Measurements from ENCODE around the gene RALA. TPM values are rescaled to one million over a fixed set of nuclear protein-coding genes. Genes with fewer than 3 reads are reported as not detected.

Gene RALA
- total RNA-seq, 1 experiment from 2014 or later = 19.2 TPM

DNA sequence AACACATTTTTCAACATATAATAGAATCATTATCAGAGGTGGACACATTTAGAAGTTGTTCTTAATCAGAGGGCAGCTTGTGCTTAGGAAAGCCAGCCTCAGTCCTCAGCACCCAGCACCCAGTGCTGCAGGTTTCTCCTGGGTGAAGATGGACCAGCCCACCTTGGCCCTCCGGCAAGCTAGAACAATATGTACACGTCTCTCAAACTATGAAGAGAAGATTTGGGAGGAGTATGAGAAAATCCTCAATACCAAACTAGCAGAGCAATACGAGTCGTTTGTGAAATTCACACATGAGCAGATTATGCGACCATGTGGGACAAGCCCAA lies 13.5 kb upstream of the RALA start:
- DNase-seq (ENCODE audit: low read depth) = no peak

DNA sequence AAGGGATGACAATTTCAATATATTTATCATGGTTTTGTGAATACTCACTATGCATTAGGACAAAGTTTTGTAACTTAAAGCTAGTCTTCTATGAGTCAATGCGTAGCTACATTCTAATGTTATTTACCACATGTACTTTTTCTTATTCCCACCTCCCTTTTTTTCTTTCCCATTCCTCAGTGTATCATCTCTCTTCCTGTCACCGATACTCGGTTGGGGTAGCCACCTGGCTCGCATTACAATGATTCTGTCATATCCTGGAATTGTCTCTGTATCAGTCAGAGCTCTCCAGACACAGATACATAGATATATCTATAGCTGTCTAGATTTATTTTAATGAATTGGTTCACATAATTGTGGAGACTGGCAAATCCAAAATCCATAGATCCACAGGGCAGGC lies 9.8 kb upstream of the RALA start:
- peak; percentile 77 for DNase-seq (ENCODE audit: low read depth)

DNA sequence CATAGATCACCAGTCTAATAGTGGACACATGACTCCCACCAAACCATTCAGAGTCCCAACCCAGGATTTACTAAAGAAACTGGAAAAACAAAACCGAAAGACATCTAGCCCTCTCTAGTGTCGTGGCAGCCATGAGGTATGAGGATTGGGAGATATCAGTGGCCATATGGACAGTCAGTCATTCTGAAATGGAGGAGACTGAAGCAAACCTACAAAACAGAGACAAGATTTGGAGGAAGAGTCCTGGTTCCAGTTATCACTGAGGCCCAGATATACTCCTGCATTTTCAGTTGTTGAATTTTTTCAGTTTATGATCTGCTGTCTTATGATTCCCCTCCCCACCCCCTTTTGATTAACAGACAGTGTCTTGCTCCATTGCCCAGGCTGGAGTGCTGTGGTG lies 9.1 kb upstream of the RALA start:
- no peak for DNase-seq (ENCODE audit: low read depth)

DNA sequence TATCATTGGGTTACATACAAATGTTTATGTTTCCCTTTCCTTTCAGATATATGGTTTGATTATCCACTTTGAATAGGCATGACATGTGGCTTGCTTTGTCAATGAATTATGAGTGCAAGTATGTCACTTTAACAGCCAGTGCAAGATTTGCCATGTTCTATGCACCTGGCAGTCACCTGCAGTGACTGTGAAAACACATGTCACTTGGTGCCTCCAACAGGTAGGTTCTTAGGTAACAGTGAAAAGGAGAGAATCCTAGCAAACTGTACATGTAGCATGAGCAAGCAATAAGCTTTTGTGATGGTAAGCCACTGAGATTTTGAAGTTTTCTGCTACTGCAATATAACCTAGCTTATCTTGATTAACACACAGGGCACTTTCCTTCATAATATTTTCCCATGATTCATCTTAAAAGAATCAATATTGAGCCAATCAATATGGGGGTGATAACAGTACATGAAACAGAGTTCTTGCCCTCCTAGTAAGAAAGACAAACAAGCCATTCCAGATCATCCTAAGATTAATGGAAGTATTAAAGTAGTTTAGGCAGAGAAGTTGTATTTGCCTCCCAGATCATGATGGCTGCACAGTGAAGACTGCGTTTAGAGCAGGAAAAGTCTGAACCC lies 7.9 kb upstream of the RALA start:
- DNase-seq (ENCODE audit: low read depth) = no peak

DNA sequence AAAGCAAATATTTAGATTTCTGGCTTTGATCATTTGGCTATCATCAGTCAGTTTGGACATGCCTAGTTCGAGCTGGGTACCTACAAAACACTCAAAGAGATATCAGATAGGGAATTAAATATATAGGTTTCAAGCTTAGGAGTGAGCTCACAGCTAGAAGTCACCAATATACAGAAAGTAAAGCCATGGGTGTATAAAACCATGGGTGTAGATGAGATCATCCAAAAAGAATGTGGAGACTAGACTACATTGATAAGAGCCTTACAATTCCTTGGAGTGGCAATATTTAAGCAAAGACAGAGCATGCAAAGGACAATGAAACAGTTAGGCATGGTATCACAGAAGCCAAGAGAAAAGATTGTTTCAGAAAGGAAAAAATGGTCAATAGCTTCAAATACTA lies 7.2 kb upstream of the RALA start:
- DNase-seq (ENCODE audit: low read depth) = no peak

DNA sequence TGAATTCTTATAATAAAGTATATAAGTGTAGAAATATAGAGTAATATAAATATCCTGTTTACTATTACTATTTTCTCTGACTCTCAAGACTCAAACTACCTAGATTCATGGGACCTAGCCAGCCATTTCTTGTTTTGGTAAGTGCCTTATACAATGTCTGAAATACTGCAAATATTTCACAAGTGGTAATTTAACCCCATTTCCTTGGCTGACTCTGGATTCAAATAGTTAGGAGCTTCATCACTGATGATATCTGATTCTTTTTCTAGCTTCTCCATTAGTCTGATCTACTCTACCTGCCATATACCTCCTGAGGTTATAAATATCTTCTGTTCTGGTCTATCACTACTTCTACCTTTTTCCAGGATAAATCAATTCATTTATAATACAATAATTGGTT lies 6.4 kb upstream of the RALA start:
- no peak for DNase-seq (ENCODE audit: low read depth)

DNA sequence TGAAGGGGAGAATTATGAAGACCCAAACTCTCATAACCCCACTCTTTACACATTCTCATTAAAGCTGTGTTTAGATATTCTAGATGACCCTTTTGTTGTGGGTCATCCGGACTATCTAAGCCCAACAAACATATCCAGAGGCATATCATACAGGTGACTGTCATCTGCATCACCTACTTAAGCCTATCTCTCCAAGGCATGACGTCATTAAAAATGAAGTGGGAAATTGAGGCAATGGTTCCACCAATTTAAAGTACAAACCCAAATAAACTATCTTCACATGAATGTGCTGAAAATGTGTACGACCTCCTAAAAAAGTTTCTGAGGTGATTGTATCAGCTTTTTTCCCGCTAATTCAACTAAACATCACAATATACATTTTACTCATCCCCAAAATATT lies 4.5 kb upstream of the RALA start:
- no peak for DNase-seq (ENCODE audit: low read depth)

DNA sequence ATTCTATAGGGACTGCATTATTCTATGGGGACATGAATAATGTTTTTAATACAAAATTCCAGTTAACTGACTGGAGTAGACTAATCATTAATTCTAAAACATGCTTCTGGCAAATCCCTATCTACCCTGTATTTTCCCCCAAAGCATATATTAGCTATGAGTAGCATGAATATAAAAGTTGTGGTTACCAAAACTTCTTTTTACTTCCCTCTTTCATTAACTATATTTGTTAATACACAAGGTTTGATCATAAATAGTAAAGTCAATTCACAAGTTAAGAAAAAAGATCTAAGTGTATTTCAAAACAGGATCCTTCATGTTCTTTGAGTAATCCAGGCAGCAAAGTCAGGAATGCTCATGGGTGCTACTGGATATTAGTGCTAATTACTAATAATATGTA lies 2.9 kb upstream of the RALA start:
- DNase-seq (ENCODE audit: low read depth) = no peak

DNA sequence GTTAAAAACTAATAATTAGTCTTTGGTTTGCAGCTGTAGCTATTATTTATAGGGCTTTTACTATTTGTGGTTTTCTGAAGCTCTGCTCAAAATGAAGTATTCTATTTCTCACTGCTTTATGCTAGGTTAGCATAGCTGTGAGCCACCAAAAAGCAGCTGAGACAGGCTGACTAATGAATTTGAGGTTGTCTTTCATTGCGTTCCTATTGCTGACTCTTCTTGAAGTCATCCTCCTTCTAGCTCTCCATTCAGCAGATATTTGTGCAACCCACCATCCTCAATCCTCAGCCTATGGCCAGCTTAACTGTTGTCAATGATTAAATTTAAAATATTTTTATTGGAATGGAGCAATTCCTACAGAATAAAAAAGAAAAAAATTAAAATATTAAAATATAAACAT lies 2.1 kb upstream of the RALA start:
- peak; percentile 90 for DNase-seq (ENCODE audit: low read depth)

DNA sequence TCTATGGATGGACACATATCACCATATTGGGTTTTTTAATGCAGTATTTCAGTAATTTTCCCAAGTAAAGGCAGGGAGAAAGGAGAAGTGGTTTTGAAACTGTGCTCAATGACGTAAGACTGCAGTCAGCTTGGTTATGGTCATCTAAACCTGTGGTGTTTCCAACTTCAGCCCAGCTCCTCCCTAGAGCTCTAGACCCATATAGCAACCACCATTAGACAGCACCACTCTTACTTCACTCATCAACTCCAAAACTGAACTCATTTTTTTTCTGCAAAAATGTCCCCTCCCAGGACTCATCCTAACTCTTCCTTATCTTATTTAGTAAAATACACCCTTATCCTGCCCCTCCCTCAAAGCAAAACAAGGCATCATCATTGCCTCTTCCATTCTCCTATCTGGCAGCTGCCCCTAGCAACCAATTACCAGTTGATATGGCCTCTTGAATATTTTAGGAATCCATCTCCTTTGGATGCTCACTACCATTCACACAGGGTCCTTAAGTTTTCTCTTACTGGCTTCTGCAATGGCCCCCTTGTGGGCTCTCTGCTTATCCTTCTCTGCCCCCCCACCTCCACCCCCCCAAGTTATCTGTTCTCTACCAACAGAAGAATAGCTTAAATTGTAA lies 1.5 kb upstream of the RALA start:
- DNase-seq (ENCODE audit: low read depth) = peak; percentile 63

DNA sequence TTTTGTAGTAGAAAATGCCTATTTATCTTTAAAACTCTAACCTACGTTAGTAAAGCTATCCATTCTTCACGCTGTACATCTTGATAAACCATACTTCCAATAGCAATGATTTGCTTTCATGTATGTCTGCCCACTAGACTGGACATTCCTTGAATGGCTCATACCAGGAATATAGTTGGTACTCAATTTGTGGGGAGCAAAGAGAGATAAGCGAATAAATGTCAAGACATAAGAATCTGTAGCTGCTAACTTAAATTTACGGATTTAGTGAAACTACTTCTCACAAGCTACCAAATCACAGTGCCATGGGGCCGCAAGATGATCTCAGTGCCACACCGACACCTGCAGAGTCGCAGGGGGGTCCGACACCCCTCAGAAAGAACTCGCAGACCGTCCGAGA lies 763 bp upstream of the RALA start:
- DNase-seq (ENCODE audit: low read depth) = peak; percentile 7

DNA sequence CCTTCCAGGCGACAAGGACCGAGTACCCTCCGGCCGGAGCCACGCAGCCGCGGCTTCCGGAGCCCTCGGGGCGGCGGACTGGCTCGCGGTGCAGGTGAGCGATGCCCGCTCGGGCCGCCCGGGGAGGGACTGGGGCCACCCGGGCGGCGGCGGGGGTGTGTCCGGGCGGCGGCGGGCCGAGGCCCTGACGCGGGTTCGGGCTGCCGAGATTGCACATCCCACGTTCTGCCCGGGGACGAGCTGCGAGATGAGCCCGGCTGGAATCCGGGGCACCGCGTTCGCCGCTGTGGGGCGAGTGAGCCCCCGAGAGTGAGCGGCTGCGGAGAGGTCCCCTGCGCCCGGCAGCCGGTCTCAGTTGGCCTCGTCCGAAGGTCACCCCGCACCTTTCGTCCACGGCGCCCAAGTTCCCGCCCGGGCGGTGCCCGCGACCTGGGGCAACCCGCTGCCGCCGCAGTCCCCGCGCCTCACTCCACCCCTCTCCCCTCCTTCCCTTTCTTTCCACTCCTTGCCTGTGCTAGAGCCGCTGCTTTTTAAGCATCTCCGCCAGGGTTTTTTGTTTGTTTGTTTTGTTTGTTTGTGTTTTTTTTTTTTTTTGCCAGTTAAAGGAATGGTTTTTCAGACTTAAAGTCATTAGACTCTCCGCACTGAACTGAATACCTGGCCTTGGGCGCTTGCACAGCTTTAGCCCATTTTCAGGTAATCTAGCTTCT lies 515 bp downstream of the RALA start:
- no peak for DNase-seq (ENCODE audit: low read depth)

DNA sequence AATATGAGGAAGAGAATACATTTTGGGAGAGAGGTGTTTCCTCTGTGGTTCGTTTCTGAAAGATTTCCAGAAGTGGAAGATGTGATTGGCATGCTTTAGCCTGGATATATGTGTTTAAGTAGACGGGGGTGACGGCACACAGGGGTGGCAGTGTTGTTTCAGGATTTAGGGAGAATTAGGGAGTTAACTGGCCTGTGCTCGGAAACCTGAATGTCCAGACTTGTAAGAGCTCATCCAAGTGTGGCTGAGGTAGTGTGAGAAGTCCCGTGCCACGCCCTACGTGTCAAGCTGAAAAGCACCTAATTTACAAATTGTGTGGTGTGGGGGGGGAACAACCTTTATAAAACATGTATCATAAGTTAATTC lies 1.1 kb downstream of the RALA start:
- DNase-seq (ENCODE audit: low read depth) = peak; percentile 24

DNA sequence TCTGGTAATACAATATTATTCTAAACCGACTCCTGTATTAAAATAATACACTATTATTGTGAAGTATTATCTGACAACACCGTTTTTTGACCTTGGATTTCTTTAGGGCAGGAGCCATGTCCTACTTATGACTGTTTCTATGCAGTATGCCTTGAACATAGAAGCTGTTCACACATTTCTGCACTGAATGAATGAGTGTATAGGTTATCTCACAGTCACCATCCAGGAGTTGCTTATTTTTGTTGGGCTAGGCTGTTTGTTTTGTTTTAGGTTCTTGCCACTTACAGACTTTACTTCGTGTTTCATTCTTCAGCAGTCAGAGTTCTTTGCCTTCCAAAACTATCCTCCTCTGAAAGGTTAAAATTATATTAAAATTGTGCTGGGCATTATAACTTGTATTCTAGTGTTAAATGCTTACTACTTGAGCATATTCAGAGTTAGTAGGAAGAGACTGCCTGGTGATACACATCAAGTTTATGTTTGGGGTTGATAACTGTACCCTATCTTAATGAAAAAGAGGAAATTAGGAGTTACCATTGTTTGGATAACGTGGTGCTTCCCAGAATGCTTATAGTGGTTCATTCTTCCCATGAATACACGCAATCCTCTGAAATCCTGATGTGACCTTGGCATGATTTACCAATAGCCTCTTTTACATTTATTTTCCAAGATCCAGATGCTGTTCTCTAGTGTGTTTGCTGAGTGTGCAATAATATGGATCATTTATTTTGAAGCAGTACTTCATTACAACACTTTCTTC lies 1.7 kb downstream of the RALA start:
- no peak for DNase-seq (ENCODE audit: low read depth)

DNA sequence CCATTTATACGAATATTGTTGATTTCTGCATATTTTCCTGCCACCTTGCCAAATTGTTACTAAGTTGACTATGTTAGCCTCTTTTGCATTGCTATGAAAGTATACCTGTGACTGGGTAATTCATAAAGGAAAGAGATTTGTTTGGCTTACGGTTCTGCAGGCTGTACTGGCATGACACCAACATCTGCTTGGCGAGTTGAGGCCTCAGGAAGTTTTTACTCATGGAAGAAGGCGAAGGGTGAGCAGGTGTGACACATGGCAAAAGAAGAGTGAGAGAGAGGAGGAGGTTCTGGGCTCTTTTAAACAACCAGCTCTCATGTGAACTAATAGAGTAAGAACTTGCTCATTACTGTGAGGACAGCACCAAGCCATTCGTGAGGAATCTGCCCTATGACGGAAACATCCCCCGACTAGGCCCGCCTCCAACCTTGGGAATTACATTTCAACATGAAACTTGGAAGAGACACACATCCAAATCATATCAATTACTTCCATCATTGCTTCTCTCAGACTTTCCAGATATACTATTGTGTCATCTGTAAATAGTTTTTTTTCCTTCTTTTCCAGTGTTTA lies 8.4 kb downstream of the RALA start:
- DNase-seq (ENCODE audit: low read depth) = no peak

DNA sequence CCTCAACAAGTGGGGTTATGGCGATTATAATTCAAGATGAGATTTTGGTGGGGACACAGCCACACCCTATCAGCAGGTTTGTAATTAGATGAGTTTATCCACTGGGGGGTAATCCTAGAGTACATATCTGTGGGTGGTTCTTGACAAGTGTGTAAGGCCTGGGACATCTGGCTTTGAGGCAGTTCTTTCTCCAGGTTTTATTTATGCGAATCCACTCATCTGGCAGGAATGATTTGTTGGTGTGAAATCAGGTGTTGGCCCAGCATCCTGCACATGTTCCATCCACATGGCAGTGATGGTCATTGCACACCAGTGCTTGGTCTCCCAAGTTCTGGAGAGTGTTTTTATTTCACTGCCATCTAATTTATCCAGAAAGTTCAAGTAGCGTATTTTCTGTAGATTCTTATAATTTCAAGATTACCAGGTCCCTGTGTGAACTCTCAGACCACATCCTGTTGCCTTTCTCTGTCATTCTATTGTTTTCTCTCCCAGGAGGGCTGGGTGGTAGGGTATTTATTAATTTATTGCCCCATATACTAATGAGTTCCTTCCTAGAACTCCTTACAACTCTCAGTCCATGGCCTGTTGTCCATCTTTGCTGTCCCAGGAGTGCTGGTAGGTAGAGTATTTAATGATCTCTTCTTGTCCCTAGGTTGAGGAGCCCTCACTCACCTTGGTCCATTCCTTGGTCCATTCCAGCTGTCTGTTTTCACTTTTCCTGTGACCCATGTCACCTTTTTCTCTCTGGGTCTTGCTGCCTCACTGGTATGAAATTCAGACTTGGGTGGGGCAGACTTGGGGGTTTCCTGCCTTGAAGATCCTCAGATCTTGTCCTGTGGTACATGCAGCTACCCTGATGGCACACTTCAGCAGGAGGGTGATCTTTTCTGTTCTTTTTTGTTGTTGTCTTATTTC lies 10.4 kb downstream of the RALA start:
- no peak for DNase-seq (ENCODE audit: low read depth)

DNA sequence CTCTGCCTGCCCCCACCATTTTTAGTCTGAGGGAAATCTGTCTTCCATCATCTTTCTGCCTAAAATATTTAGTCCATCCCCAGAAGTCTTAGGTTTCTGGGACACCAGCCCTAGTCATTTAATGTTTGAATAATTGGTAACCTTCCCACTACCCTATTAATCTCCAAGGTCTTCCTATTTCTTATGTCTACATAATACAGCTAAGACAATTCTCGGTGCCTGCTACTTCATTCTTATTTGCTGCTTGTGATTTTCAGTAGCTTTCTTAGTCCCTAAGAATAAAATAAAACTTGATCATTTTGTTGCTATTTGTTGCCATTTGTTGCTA lies 11.1 kb downstream of the RALA start:
- DNase-seq (ENCODE audit: low read depth) = no peak

DNA sequence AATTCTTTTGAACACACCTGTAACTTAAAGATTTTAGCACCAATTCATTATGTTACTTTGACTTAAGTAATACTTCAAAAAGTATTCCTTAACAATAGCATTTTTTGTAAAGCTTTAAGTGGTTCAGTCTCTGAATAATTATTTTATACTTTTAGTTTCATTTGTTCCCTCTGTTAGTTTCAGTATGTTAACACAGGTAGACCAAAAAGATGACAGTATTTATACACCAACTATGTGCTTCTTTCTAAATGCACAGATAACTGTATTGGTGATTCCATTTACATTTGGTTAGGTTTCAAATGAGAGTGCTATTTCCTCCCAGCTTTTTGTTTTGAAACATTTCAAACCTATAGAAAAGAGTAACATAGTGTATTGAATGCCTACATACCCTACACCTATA lies 14.0 kb downstream of the RALA start:
- DNase-seq (ENCODE audit: low read depth) = no peak

DNA sequence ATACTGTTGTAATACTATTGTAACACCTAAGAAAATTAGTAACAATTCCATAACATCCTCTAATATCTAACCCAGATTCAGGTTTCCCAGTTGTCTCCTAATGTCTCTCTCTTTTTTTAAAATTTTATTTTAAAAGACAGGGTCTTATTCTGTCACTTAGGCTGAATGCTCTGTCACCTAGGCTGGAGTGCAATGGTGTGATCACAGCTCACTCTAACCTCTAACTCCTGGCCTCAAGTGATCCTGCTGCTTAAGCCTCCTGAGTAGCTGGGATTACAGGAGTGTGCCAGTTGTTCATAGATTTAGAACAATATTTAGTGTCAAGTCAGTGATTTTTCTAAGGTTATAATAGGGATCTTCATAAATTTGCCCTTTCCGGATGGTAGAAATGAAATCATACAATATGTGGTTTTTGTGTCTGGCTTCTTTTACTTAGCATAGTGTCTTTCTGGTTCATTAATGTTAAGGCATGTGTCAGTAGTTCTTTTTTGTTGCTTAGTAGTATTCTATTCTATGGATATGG lies 14.7 kb downstream of the RALA start:
- no peak for DNase-seq (ENCODE audit: low read depth)

DNA sequence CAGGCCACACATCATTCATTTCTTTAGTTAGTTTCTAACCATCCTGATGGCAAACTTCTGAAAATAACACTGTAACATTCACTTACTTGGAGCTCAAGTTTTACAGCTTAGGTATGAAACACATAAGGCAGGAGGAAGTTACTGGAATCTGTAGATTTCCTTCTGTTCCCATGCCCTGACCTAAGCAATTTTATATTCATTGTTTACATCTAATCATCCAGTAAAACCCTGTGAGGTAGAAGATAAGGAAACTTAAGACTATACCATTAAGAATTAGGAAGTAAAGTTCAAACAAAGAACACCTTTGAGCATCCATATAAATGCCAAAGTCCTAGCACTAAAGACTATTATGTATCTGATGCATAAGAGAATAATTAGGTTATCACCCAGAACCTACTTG lies 19.5 kb downstream of the RALA start:
- no peak for DNase-seq (ENCODE audit: low read depth)

DNA sequence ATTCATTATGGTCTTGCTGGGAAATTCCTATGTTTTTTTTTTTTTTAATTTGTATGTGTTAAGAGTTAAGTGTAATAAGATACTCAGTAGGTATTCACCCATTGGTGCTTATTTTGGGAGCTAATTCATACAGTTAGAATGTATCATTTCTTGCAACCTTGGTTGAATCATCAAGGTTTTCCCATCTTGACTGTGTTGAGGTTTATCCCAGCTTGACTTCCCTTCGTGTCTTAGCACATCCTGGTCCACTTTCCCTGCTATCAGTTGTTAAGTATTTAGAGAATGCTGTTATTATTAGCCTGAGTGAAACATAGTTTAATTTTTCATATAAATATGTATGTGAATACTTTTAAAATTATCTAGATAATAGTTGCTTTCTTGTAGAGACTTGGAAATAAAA lies 20.8 kb downstream of the RALA start:
- DNase-seq (ENCODE audit: low read depth) = peak; percentile 44

Data from HT1080 (cell line).